A549 (cell line): ENCODE measurements around the gene DHX35.

Experiments used
- POLR2A ChIP-seq: IDR thresholded peaks from 2 replicates; pipeline ENCODE4 v1.6.1; 2012; ENCODE audit warnings: mild to moderate bottlenecking, low read length
- POLR2AphosphoS2 ChIP-seq: conservative IDR thresholded peaks from 2 replicates; pipeline ENCODE4 v1.6.1; 2012; ENCODE audit warnings: low read length, improper control_type of control experiment, inconsistent platforms
- TF ChIP-seq, protein P1 (sequence below): fragments of 200-600 bp; sonication (generic); IDR thresholded peaks from 2 replicates; pipeline ENCODE4 v1.6.1; 2016; ENCODE audit warnings: antibody characterized with exemption, mild to moderate bottlenecking, moderate library complexity

DNA sequence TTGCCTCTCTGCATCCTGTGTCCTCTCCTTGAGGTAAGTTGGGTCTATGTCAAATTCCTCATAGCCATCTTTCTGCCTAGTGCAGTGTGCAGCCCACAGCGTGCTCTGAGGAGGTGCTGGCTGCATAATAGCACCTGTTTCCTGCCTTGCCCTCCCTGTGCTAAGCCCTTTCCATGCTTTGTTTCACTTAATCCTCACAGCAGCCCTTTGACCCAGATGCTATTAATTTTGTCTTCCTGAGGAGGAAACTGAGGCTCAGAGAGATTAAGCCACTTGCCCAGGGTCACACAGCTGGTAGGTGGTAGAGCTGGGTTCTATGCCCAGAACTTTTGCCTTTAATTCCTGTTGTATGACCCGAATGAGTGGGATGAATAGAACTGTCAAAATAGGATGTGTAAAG is 22.5 kb upstream of the DHX35 start:
- no peak for TF ChIP-seq POLR2A
- TF ChIP-seq POLR2AphosphoS2: no peak
- TF ChIP-seq, protein P1, sequence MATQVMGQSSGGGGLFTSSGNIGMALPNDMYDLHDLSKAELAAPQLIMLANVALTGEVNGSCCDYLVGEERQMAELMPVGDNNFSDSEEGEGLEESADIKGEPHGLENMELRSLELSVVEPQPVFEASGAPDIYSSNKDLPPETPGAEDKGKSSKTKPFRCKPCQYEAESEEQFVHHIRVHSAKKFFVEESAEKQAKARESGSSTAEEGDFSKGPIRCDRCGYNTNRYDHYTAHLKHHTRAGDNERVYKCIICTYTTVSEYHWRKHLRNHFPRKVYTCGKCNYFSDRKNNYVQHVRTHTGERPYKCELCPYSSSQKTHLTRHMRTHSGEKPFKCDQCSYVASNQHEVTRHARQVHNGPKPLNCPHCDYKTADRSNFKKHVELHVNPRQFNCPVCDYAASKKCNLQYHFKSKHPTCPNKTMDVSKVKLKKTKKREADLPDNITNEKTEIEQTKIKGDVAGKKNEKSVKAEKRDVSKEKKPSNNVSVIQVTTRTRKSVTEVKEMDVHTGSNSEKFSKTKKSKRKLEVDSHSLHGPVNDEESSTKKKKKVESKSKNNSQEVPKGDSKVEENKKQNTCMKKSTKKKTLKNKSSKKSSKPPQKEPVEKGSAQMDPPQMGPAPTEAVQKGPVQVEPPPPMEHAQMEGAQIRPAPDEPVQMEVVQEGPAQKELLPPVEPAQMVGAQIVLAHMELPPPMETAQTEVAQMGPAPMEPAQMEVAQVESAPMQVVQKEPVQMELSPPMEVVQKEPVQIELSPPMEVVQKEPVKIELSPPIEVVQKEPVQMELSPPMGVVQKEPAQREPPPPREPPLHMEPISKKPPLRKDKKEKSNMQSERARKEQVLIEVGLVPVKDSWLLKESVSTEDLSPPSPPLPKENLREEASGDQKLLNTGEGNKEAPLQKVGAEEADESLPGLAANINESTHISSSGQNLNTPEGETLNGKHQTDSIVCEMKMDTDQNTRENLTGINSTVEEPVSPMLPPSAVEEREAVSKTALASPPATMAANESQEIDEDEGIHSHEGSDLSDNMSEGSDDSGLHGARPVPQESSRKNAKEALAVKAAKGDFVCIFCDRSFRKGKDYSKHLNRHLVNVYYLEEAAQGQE: no peak
